ENCODE data around the gene TMCO1. TPM values are rescaled to one million over a fixed set of nuclear protein-coding genes. Genes with fewer than 3 reads are reported as not detected.
"Not testable (repeated sequence)": the region's sequence is repeated elsewhere in the genome, so short reads cannot be mapped to it uniquely, and the experiment has no call there.

The TMCO1 gene
- polyA plus RNA-seq, 1 donor, result 116 TPM

DNA sequence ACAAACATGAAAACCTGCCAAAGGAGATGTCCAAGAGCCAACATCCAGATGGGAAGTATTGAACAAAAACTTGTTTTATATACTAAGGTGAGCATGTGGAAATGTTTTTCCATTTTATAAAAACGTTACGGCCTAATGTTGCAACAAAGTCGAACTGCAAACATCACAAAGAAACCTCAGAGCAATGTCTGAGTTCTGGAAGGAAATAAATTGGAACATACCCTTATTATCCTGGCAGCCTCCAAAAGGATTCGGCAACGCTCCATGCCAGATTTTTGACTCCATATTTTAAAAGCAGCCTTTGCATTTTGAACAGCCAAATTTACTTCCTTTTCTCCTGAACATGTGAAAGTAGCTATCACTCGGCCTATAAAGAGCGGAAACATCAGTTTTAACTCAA is 73.6 kb downstream of the TMCO1 start:
- no peaks in the 10 kb centered on the region for H3K27me3 ChIP-seq (ENCODE audit: control insufficient read depth, insufficient read depth, low read length)
- peaks cover 2% of the 10 kb centered on the region for H3K9me3 ChIP-seq (ENCODE audit: control insufficient read depth, low read depth, low read length)
- no peak overlapping the region for H3K4me3 ChIP-seq (ENCODE audit: low read length)
- DNase-seq, result no peak
- no peak overlapping the region for H3K27ac ChIP-seq (ENCODE audit: low read length)
- H3K4me1 ChIP-seq (ENCODE audit: control insufficient read depth, insufficient read depth, low read length), result no peaks in the 10 kb centered on the region
- H3K36me3 ChIP-seq (ENCODE audit: control insufficient read depth, insufficient read depth, low read length), result no peaks in the 10 kb centered on the region
- 60% methylated on average over 1 of the region's 7 CpGs for whole genome bisulfite sequencing (ENCODE audit: insufficient coverage, low lambda C conversion rate)

DNA sequence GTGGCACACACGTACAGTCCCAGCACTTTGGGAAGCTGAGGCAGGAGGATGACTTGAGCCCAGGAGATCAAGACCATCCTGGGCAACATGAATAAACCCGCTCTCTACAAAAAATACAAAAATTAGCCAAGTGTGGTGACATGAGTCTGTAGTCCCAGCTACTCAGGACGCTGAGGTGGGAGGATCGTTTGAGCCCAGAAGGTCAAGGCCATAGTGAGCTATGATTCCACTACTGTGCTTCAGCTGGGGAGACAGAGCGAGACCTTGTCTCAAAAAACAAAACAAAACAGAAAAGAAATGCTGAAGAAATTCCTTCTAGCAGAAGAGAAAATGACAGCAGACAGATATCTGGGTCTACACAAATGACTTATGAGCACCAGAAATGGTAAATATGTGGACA is 80.6 kb downstream of the TMCO1 start:
- no peak for DNase-seq
- H3K27me3 ChIP-seq (ENCODE audit: control insufficient read depth, insufficient read depth, low read length), result no peaks in the 10 kb centered on the region
- H3K9me3 ChIP-seq (ENCODE audit: control insufficient read depth, low read depth, low read length), result no peaks in the 10 kb centered on the region
- H3K4me3 ChIP-seq (ENCODE audit: low read length), result no peak overlapping the region
- 100% methylated on average over 4 of the region's 5 CpGs for WGBS (ENCODE audit: insufficient coverage, low lambda C conversion rate)
- no peak overlapping the region for H3K27ac ChIP-seq (ENCODE audit: low read length)
- peaks cover 15% of the 10 kb centered on the region for H3K36me3 ChIP-seq (ENCODE audit: control insufficient read depth, insufficient read depth, low read length)
- H3K4me1 ChIP-seq (ENCODE audit: control insufficient read depth, insufficient read depth, low read length), result no peaks in the 10 kb centered on the region

DNA sequence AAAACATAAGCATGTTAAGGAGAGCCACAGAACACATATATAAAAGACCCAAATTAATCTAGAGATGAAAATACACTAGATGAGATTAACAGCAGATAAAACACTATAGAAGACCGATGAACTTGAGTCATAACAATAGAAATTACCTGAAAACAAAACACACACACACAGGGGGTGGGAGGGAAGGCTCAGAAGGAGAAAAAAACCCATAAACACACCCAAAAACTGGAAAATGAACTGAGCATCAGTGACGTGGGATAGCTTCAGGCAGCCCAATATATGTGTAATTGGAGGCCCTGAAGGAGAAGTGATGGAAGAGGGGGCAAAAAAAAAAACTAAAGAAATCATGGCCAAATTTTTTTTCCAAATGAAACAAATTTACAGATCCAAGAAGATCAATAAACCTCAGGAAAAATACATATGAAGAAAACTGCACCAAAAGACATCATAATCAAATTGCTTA is 81.7 kb downstream of the TMCO1 start:
- Histone ChIP-seq H3K4me1 (ENCODE audit: control insufficient read depth, insufficient read depth, low read length) (no peaks in the 10 kb centered on the region), H3K27me3 (ENCODE audit: control insufficient read depth, insufficient read depth, low read length) (no peaks in the 10 kb centered on the region), H3K9me3 (ENCODE audit: control insufficient read depth, low read depth, low read length) (no peaks in the 10 kb centered on the region), H3K27ac (ENCODE audit: low read length) (no peak overlapping the region), H3K36me3 (ENCODE audit: control insufficient read depth, insufficient read depth, low read length) (peaks cover 24% of the 10 kb centered on the region), H3K4me3 (ENCODE audit: low read length) (no peak overlapping the region)
- WGBS (ENCODE audit: insufficient coverage, low lambda C conversion rate), result 83% methylated on average over 1 of the region's 2 CpGs
- DNase-seq, result no peak

DNA sequence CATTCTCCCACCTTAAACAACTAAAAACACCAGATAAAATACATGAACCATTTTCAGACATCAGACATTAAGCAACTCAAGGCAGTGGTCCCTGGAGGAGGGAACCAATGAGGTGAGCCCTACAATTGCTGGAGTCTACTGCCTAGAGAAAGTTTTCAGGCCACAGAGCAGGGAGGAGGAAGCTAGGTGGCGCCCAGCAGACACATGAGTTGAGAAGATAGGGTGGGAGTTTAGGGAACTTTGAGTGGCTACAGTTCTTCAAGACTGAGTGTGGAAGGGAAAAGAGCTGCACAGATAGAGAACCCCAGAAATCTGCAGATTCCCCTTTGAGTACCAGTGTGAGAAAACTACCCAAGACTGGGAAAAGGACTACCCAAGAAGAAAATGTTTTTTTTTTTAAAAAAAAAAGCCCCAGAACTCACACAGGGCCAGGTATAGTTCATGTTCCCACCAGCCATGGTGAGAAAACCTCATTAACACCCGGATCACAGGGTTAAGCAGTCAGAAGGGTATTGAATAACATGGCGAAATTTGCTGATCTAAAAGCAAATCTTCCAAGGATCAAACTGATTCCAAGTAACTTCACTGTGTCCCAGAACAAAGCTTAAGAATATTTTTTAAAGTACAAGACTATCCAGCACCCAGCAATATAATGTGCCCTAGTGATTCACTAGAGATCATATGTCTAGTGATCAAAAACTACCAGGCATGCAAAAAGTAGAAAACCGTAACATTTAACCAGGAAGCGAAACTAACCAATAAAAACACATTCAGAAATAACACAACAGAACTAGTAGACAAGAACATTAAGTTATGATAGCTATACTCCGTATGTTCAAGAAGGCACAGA is 82.3 kb downstream of the TMCO1 start:
- Histone ChIP-seq H3K4me1 (ENCODE audit: control insufficient read depth, insufficient read depth, low read length) (no peaks in the 10 kb centered on the region), H3K27ac (ENCODE audit: low read length) (no peak overlapping the region), H3K36me3 (ENCODE audit: control insufficient read depth, insufficient read depth, low read length) (peaks cover 28% of the 10 kb centered on the region), H3K27me3 (ENCODE audit: control insufficient read depth, insufficient read depth, low read length) (no peaks in the 10 kb centered on the region), H3K4me3 (ENCODE audit: low read length) (no peak overlapping the region), H3K9me3 (ENCODE audit: control insufficient read depth, low read depth, low read length) (no peaks in the 10 kb centered on the region)
- no CpG with 5 or more reads among the region's 6 CpGs for WGBS (ENCODE audit: insufficient coverage, low lambda C conversion rate)
- no peak for DNase-seq

DNA sequence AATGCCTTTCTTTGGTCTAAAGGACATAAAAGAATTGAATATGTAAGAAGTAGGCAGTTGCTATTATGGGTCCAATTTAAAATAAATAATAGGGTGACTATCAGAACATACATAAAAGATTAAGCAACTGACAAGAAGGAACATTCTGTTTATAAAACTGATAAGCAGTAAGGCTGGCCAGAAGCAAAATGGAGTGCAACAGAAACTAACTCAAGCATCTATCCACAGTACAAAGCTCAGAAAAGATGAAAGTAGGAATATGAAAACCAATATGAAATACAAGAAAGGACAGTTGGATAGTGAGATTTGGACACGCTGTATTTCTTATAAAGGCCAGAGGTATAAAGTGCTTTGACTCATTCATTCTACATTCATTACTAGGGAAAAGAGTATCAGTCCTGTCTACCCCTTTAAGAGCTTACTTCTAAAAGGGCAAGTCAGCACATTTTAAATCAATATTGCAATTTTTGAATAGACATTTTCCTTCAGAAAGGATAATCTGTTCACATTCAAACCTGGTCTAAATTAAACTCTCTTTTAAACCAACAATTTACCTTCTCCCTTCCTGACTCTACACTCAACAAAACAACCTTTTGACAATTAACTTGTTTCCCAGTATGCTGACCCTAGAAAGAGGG is 84.7 kb downstream of the TMCO1 start:
- 0% methylated on average over 1 of the region's 1 CpG for WGBS (ENCODE audit: insufficient coverage, low lambda C conversion rate)
- peaks cover 45% of the 10 kb centered on the region for H3K36me3 ChIP-seq (ENCODE audit: control insufficient read depth, insufficient read depth, low read length)

DNA sequence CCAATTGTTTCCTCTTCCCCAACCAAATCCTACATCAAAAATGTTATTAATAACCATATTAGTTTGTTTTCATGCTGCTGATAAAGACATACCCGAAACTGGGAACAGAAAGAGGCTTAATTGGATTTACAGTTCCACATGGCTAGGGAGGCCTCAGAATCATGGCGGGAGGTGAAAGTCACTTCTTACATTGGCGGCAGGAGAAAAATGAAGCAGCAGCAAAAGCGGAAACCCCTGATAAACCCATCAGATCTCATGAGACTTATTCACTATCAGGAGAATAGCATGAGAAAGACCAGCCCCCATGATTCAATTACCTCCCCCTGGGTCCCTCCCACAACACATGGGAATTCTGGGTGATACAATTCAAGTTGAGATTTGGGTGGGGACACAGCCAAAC is 87.9 kb downstream of the TMCO1 start:
- H3K4me3 ChIP-seq (ENCODE audit: low read length); H3K4me1 ChIP-seq (ENCODE audit: control insufficient read depth, insufficient read depth, low read length); DNase-seq; H3K9me3 ChIP-seq (ENCODE audit: control insufficient read depth, low read depth, low read length); H3K27me3 ChIP-seq (ENCODE audit: control insufficient read depth, insufficient read depth, low read length); H3K27ac ChIP-seq (ENCODE audit: low read length): not testable (repeated sequence)
- H3K36me3 ChIP-seq (ENCODE audit: control insufficient read depth, insufficient read depth, low read length), result peaks cover 57% of the 10 kb centered on the region
- no CpG with 5 or more reads among the region's 4 CpGs for WGBS (ENCODE audit: insufficient coverage, low lambda C conversion rate)

More for the DNA sequence above, 84.7 kb downstream of the TMCO1 start:
- no peak overlapping the region for H3K27ac ChIP-seq (ENCODE audit: low read length)
- H3K9me3 ChIP-seq (ENCODE audit: control insufficient read depth, low read depth, low read length), result no peaks in the 10 kb centered on the region
- H3K4me1 ChIP-seq (ENCODE audit: control insufficient read depth, insufficient read depth, low read length), result no peaks in the 10 kb centered on the region
- no peak overlapping the region for H3K4me3 ChIP-seq (ENCODE audit: low read length)
- no peak for DNase-seq
- H3K27me3 ChIP-seq (ENCODE audit: control insufficient read depth, insufficient read depth, low read length), result no peaks in the 10 kb centered on the region

DNA sequence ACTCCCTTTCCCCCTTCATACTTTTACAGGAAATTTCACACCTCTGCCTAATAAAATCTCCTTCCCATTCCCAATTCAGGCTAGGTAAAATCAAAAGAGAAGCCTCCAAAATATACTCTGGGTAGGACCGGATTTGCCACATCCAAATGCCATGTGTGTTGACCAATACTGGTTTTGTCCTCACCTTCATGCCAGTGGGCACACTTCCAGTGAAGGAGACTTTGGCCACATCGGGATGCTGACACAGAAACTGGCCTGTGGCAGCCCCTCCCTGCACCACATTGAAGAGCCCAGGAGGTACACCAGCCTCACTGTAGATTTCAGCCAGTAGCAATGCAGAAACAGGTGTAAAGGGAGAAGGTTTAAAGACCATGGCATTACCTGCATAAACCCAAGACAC is 88.4 kb downstream of the TMCO1 start:
- no peaks in the 10 kb centered on the region for H3K4me1 ChIP-seq (ENCODE audit: control insufficient read depth, insufficient read depth, low read length)
- no peak overlapping the region for H3K4me3 ChIP-seq (ENCODE audit: low read length)
- H3K27me3 ChIP-seq (ENCODE audit: control insufficient read depth, insufficient read depth, low read length), result no peaks in the 10 kb centered on the region
- no peak overlapping the region for H3K27ac ChIP-seq (ENCODE audit: low read length)
- DNase-seq, result no peak
- peaks cover 56% of the 10 kb centered on the region for H3K36me3 ChIP-seq (ENCODE audit: control insufficient read depth, insufficient read depth, low read length)
- no peaks in the 10 kb centered on the region for H3K9me3 ChIP-seq (ENCODE audit: control insufficient read depth, low read depth, low read length)
- WGBS (ENCODE audit: insufficient coverage, low lambda C conversion rate), result no CpG with 5 or more reads among the region's 2 CpGs

DNA sequence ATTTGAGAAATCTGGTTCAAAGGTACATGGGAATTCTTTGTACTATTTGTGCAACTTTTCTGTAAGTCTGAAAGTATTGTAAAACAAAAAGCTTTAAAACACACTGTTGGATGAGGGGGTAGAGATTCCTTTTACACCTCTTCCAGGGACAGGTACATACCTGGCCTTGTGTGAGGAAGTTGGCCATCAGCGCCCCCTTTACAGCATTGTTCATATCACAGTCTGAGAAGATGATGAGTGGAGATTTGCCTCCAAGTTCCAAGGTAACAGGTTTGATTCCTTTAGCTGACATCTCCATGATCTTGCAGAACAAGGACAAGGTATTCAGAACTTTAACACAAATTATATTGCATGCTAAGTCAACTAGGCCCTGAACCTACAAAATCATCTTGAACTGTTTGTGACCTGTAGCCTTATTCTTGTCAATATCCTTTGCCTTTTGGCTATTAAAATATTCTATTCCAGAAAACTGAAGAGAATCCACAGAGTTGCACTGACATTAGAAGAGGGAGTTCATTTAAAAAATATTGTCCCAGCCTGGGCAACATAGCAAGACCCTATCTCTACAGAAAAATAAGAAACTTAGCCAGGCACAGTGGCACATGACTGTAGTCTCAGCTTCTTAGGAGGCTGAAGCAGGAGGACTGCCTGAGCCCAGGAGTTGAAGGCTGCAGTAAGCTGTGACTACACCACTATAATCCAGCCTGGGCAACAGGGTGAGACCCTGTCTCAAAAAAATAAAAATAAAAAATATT is 89.2 kb downstream of the TMCO1 start:
- Histone ChIP-seq H3K36me3 (ENCODE audit: control insufficient read depth, insufficient read depth, low read length) (peaks cover 58% of the 10 kb centered on the region), H3K4me1 (ENCODE audit: control insufficient read depth, insufficient read depth, low read length) (no peaks in the 10 kb centered on the region)
- no CpG with 5 or more reads among the region's 1 CpG for WGBS (ENCODE audit: insufficient coverage, low lambda C conversion rate)

DNA sequence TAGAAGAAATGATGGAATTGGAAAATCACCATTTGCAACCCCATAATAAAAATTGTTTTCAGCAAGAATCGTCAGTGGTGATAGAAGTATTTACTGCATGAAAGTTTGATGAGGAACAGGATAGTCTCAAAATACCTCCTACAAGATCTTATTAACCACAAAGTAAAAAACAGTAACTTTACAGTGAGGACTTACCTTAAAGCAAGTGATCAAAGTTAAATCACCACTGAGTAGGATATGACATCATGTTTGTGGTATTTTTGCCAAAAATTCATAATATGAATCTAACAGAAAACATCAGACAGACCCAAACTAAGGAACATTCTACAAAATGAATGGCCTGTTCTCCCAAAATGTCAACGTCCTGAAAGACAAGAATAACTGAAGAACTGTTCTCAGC is 90.2 kb downstream of the TMCO1 start:
- peaks cover 58% of the 10 kb centered on the region for H3K36me3 ChIP-seq (ENCODE audit: control insufficient read depth, insufficient read depth, low read length)
- H3K27me3 ChIP-seq (ENCODE audit: control insufficient read depth, insufficient read depth, low read length), result no peaks in the 10 kb centered on the region
- H3K4me3 ChIP-seq (ENCODE audit: low read length), result no peak overlapping the region
- H3K27ac ChIP-seq (ENCODE audit: low read length), result no peak overlapping the region
- no peak for DNase-seq
- no peaks in the 10 kb centered on the region for H3K4me1 ChIP-seq (ENCODE audit: control insufficient read depth, insufficient read depth, low read length)
- no peaks in the 10 kb centered on the region for H3K9me3 ChIP-seq (ENCODE audit: control insufficient read depth, low read depth, low read length)
- no CpG with 5 or more reads among the region's 2 CpGs for WGBS (ENCODE audit: insufficient coverage, low lambda C conversion rate)

More for the DNA sequence above, 89.2 kb downstream of the TMCO1 start:
- Histone ChIP-seq H3K4me3 (ENCODE audit: low read length) (no peak overlapping the region), H3K27ac (ENCODE audit: low read length) (no peak overlapping the region), H3K9me3 (ENCODE audit: control insufficient read depth, low read depth, low read length) (no peaks in the 10 kb centered on the region), H3K27me3 (ENCODE audit: control insufficient read depth, insufficient read depth, low read length) (no peaks in the 10 kb centered on the region)
- DNase-seq, result no peak

Measured in large intestine (tissue), 3 donors.